8988T (cell line): ENCODE data around the gene SLC22A14.
"Not testable (repeated sequence)": the region's sequence is repeated elsewhere in the genome, so short reads cannot be mapped to it uniquely, and the experiment has no call there.

Experiments
- DNase-seq: peaks from one replicate; pipeline ENCODE4 v3.0.0; 2011

The SLC22A14 gene

DNA sequence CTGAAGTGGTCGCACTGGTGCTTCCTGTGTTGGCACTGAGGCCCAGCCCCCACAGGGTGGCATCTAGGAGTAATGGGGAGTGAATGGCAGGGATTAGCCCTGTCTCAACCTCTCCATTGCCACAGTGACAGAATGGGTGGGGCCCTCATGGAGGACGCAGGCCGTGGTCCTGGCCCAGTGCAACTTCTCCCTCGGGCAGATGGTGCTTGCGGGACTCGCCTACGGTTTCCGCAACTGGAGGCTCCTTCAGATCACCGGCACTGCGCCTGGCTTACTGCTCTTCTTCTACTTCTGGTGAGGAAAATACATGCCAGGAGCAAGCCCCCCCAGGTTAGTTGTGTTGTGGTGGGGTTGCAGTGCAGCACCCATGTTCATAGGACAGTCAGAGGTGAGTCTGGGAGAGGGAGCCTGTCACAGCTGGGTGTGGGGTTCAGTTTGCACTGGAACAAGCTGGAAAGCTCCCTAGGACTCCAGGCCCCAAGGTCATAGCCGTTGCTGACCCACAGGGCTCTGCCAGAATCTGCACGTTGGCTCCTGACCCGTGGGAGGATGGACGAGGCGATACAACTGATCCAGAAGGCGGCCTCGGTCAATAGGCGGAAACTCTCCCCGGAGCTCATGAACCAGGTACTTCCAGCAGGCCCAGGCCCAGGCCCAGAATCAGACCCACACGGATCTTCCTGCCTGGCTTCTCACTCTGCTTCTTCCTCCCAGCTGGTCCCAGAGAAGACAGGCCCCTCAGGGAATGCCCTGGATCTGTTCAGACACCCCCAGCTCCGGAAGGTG is 7.0 kb upstream of the SLC22A14 start:
- no peak for DNase-seq

DNA sequence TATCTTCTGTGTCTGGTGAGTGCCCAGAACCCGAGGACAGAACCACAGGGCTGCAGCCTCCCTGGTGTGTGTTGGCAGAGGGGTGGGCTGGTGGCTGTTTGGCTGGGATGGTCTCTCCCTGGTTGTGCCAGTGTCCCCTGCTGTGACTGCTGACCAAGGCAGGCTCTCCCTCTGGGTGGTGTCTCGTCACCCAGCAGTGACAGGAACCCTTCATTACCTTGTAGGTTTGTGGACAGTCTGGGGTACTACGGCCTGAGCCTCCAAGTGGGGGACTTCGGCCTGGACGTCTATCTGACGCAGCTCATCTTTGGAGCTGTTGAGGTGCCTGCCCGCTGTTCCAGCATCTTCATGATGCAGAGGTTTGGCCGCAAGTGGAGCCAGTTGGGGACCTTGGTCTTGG is 6.4 kb upstream of the SLC22A14 start:
- DNase-seq, result no peak

GRCh38 chr3:38276081-38276916 is 5.8 kb upstream of the SLC22A14 start:
- DNase-seq, result no peak

DNA sequence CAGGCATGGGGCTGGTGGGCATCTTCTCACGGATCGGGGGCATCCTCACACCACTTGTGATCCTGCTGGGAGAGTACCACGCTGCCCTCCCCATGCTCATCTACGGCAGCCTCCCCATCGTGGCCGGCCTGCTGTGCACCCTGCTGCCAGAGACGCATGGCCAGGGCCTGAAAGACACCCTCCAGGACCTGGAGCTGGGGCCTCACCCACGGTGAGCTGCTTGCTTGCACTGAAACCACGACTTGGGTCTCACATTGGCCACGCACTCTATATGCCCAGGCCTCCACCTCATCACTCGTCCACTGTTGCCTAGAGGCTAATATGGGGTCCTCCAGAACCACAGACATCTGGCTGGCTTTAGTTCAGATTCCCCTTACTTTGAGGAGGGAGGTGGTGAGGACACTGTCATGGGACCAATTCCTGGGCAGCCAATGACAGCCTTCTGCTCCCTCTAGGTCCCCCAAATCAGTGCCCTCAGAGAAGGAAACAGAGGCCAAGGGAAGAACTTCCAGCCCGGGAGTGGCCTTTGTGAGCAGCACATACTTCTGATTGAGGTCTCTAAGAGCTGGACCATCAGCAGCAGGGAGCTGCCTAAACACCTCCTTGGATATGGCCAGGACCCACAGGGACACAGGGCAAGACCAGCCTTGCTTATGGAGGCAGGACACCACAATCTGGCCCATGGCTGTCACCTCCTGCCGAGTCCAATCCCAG is 5.0 kb upstream of the SLC22A14 start:
- DNase-seq, result no peak

GRCh38 chr3:38278841-38279240 is 3.3 kb upstream of the SLC22A14 start:
- no peak for DNase-seq

GRCh38 chr3:38283810-38284755 is 2.0 kb downstream of the SLC22A14 start:
- DNase-seq, result no peak

DNA sequence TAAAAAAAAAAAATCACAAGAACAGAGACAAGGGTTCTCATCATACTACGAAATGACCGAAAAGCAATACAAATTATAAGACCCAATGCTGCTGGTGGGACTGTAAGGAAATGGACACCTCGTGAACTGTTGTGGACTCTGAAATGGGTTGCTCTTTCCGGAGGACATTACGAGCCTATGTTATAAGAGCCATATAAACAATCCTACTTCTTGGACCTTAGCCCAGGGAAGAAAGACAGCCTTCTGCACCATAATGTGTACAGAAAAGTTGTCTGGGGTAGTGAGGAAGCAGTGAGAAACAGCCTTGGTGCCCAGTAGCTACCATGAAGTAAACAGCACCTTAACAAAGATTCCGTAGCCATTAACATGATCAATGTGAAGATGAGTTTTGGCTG is 2.7 kb downstream of the SLC22A14 start:
- DNase-seq, result no peak

DNA sequence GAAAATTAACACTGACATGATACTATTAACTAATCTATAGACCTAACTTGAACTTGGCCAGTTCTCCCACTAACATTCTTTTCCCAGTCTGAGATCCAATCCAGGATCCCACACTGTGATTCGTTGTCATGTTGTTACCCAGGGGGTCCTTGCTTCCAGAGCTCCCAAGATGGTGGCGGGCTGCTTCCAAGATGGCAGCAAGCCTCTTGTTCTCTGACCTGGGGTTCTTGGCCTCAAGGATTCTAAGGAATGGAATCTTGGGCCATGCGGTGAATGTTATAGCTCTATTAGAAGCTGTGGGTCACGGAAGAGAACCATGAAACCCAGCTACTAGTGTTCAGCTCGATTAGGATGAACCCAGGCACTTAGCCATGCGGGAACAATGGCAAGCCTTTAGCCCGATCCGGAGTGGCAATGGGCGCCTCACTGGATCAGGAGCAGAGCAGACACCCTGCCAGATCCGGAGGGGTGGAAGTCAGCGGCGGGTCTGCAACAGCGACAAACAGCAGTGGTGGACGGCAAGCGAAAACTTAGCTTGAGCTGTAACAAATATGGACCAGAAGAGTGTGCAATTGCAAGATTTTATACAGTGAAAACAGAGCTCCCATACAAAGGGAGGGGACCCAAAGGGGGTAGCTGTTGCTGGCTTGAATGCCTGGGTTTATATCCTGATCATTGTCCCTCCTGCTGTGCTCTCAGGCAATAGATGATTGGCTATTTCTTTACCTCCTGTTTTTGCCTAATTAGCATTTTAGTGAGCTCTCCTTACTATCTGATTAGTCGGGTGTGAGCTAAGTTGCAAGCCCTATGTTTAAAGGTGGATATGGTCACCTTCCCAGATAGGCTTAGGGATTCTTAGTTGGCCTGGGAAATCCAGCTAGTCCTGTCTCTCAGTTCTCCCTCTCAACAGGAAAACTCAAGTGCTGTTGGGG is 7.5 kb downstream of the SLC22A14 start:
- DNase-seq, result not testable (repeated sequence)

DNA sequence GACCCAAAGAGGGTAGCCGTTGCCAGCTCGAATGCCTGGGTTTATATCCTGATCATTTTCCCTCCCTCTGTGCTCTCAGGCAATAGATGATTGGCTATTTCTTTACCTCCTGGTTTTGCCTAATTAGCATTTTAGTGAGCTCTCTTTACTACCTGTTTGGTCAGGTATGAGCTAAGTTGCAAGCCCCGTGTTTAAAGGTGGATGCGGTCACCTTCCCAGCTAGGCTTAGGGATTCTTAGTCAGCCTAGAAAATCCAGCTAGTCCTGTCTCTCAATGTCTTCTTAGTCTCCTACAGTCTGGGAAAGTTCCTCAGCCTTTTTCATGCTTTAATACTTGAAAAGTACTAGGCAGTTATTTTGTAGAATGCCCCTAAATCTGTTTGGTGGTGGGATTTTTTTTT is 15.0 kb downstream of the SLC22A14 start:
- DNase-seq, result not testable (repeated sequence)

DNA sequence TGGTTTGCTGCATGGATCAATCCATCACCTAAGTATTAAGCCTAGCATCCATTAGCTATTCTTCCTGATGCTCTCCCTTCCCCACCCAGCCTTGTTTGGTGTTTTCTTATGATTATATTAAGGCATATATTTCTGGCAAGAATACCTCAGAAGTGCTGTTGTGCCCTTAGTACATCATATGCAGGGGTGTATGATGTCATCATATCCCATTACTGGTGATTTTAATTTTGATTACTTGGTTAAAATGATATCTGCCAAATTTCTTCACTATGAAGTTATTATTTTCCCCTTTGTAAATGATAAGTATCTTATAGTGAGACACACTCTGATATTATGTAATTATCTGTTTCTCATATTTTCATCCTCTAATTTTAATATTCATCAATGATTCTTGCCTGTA is 15.4 kb downstream of the SLC22A14 start:
- DNase-seq, result no peak

DNA sequence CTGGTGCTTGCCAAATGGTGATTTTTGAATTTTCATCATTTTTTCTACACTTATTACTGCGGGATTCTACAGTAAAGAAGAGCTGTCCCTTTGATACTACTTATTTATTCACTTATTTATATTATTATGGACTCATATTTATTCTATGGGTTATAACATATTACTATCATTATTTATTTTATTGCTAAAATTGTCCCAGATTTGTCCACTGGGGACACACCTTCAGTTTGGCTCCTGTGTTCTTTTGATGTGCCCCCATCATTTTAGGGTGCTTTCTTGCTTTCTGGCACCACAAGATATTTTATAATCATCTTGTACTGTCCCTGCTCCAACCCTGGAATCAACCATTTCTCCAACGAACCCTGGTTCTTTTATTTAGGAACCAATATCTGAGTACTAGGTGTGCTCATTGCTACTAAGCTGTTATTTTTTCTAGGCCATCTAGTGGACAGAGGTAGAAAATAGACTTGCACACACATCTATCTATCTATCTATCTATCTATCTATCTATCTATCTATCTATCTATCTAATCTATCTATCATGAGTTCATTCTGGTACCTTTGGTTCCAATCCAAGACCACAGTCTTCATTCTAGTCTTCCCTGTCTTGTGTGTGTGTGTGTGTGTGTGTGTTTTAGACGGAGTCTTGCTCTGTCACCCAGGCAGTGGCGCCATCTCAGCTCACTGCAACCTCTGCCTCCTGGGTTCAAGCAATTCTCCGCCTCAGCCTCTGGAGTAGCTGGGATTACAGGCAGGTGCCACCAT is 16.0 kb downstream of the SLC22A14 start:
- no peak for DNase-seq

DNA sequence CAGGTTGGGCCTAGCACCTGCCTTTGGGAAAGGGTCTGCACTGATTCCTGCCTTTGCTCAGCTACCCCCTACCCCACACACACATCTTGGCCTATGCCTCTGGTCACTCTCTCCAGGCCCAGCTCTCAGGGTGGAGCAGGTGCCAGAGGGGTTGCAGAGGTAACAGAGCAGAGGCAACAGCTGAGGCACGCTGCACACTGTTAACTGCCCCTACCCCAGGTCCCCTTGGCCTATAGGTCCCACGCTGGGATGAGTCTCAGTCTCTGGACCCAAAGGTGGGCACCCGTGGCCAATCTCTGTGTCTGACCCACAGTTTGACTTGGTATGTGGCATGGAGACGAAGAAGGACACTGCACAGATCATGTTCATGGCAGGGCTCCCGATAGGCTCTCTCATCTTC is 24.8 kb downstream of the SLC22A14 start:
- DNase-seq, result no peak

- DNase-seq, result no peak
These were observed 25.5 kb downstream of the SLC22A14 start for GRCh38 chr3:38307599-38307998.

GRCh38 chr3:38308456-38308855 is 26.4 kb downstream of the SLC22A14 start:
- no peak for DNase-seq

DNA sequence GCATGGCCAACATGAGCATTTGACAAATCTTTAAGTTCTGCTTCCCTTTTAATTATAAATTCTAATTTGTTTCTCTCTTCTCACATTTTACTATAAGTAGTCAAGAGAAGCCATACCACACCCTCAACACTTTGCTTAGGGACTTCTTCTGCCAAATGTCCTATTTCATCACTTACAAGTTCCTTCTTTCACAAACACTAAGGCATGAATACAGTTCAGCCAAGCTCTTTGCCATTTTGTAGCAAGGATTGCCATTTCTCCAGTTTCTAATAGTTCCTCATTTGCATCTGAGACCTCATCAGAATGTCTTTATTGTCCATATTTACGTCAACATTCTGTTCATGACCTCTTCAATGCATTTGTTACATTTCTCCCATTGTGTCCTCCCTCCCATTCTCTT is 29.4 kb downstream of the SLC22A14 start:
- no peak for DNase-seq

GRCh38 chr3:38311941-38312340 is 29.8 kb downstream of the SLC22A14 start:
- DNase-seq, result no peak

DNA sequence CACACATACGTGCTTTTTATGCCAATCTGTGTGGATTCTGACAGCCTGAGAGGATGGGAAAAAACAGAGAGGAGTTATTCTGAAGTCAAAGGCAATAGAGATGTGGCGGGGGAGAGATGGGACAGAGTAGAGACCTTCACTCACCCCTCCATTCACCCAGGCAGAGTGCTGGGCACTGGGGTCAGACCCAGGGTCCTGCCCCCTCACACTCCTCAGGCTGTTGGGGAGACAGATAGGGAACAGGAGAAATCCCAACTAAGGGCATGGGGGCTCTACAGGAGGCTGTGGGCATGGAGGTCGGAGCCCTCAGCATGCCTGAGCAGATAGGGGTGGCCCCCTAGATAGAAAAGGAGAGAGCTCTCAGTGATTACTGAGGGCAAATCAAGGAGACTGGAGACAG is 30.3 kb downstream of the SLC22A14 start:
- DNase-seq, result no peak

DNA sequence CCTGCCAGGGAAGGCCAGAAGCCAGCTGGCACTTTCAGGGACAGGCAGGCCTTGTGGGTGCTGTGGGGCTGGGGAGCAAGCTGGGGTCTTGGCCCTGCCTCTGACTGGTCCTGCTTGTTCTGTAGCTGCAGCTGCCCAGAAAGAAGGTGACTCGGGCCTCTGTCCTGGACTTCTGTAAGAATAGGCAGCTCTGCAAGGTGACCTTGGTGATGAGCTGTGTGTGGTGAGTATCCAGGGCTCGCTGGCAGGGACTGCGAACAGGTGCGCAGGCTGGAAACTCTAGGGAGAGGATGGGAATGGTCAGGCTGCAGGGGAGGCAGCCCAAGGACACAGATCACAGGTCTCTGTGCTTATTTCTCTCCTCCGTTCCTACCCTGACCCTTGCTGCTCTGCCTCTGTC is 31.2 kb downstream of the SLC22A14 start:
- DNase-seq, result no peak

DNA sequence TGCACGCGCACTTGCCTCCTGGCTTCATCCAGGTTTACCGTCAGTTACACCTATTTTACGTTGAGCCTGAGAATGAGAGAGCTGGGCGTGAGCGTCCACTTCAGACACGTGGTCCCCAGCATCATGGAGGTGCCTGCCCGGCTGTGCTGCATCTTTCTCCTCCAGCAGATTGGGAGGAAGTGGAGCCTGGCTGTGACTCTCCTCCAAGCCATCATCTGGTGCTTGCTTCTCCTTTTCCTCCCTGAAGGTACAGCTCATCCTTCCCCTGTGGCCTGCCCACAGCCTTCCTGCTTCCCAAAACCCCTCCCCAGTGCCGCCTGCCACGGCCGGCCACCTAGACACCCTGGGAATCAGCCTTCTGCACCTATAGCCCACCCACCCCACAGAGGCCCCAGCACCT is 31.6 kb downstream of the SLC22A14 start:
- no peak for DNase-seq

GRCh38 chr3:38314112-38314763 is 32.1 kb downstream of the SLC22A14 start:
- no peak for DNase-seq
